ENCODE data around the gene PABPC3. TPM values are rescaled to one million over a fixed set of nuclear protein-coding genes. Genes with fewer than 3 reads are reported as not detected.

PABPC3 gene
- total and polyA plus RNA-seq, 2 donors (not counting 1 experiment from before 2014, with no cell fraction given) = 0.17 to 0.27 TPM

- H2AFZ ChIP-seq (ENCODE audit: low read length) = no peak overlapping the region
- no peaks in the 10 kb centered on the region for H3K36me3 ChIP-seq (ENCODE audit: control insufficient read depth, insufficient read depth, low read length)
- H3K79me2 ChIP-seq (ENCODE audit: control insufficient read depth, insufficient read depth, low read length) = no peaks in the 10 kb centered on the region
- no peaks in the 10 kb centered on the region for H4K20me1 ChIP-seq (ENCODE audit: control insufficient read depth, extremely low read depth, insufficient read depth, low read length)
- no peak overlapping the region for H3K9ac ChIP-seq (ENCODE audit: insufficient read depth, low read length)
- no peak overlapping the region for H3K4me3 ChIP-seq (replicated peaks in 1 of 4; ENCODE audit: control extremely low read depth in 1 of 4, insufficient read depth in 1 of 4, low read depth in 3 of 4, low read length in 4 of 4)
- DNase-seq (ENCODE audit: low read depth in 2 of 2) = no peak
- H3K9me3 ChIP-seq (ENCODE audit: control insufficient read depth, insufficient read depth, low read depth, low read length) = no peaks in the 10 kb centered on the region
- TF ChIP-seq CTCF (conservative IDR thresholded peaks at IDR 0.05 in 1 of 2, IDR thresholded peaks at IDR 0.05 in 1 of 2; ENCODE audit: low read depth in 1 of 2, low read length in 2 of 2) (no peak), EZH2 (IDR thresholded peaks at IDR 0.05; ENCODE audit: low read length, missing control alignments) (no peak)
- H3K27ac ChIP-seq (ENCODE audit: insufficient read depth, low read length) = no peak overlapping the region
- H3K27me3 ChIP-seq (ENCODE audit: control insufficient read depth, insufficient read depth, low read length) = no peaks in the 10 kb centered on the region
- no peak overlapping the region for H3K4me2 ChIP-seq (ENCODE audit: extremely low read depth, insufficient read depth, low read length)
- no peaks in the 10 kb centered on the region for H3K4me1 ChIP-seq (ENCODE audit: control insufficient read depth, extremely low read depth, insufficient read depth, low read length)
Observed at GRCh38 chr13:25062479-25062878, 33.5 kb upstream of the PABPC3 start.

GRCh38 chr13:25064396-25064795 lies 31.5 kb upstream of the PABPC3 start:
- TF ChIP-seq EZH2 (IDR thresholded peaks at IDR 0.05; ENCODE audit: low read length, missing control alignments) (no peak), CTCF (conservative IDR thresholded peaks at IDR 0.05 in 1 of 2, IDR thresholded peaks at IDR 0.05 in 1 of 2; ENCODE audit: low read depth in 1 of 2, low read length in 2 of 2) (no peak)
- DNase-seq (ENCODE audit: low read depth in 2 of 2) = no peak
- Histone ChIP-seq H3K79me2 (ENCODE audit: control insufficient read depth, insufficient read depth, low read length) (no peaks in the 10 kb centered on the region), H2AFZ (ENCODE audit: low read length) (no peak overlapping the region), H3K27me3 (ENCODE audit: control insufficient read depth, insufficient read depth, low read length) (no peaks in the 10 kb centered on the region), H3K9ac (ENCODE audit: insufficient read depth, low read length) (no peak overlapping the region), H3K36me3 (ENCODE audit: control insufficient read depth, insufficient read depth, low read length) (no peaks in the 10 kb centered on the region), H3K9me3 (ENCODE audit: control insufficient read depth, insufficient read depth, low read depth, low read length) (no peaks in the 10 kb centered on the region), H3K4me1 (ENCODE audit: control insufficient read depth, extremely low read depth, insufficient read depth, low read length) (no peaks in the 10 kb centered on the region), H3K4me2 (ENCODE audit: extremely low read depth, insufficient read depth, low read length) (no peak overlapping the region), H4K20me1 (ENCODE audit: control insufficient read depth, extremely low read depth, insufficient read depth, low read length) (no peaks in the 10 kb centered on the region), H3K27ac (ENCODE audit: insufficient read depth, low read length) (no peak overlapping the region), H3K4me3 (replicated peaks in 1 of 4; ENCODE audit: control extremely low read depth in 1 of 4, insufficient read depth in 1 of 4, low read depth in 3 of 4, low read length in 4 of 4) (no peak overlapping the region)

GRCh38 chr13:25065974-25066770 lies 29.8 kb upstream of the PABPC3 start:
- no peaks in the 10 kb centered on the region for H3K27me3 ChIP-seq (ENCODE audit: control insufficient read depth, insufficient read depth, low read length)
- H4K20me1 ChIP-seq (ENCODE audit: control insufficient read depth, extremely low read depth, insufficient read depth, low read length) = no peaks in the 10 kb centered on the region
- H2AFZ ChIP-seq (ENCODE audit: low read length) = no peak overlapping the region
- TF ChIP-seq EZH2 (IDR thresholded peaks at IDR 0.05; ENCODE audit: low read length, missing control alignments) = no peak
- TF ChIP-seq CTCF (conservative IDR thresholded peaks at IDR 0.05 in 1 of 2, IDR thresholded peaks at IDR 0.05 in 1 of 2; ENCODE audit: low read depth in 1 of 2, low read length in 2 of 2) = no peak
- no peak overlapping the region for H3K27ac ChIP-seq (ENCODE audit: insufficient read depth, low read length)
- no peak overlapping the region for H3K9ac ChIP-seq (ENCODE audit: insufficient read depth, low read length)
- H3K4me2 ChIP-seq (ENCODE audit: extremely low read depth, insufficient read depth, low read length) = no peak overlapping the region
- DNase-seq (ENCODE audit: low read depth in 2 of 2) = no peak
- no peaks in the 10 kb centered on the region for H3K9me3 ChIP-seq (ENCODE audit: control insufficient read depth, insufficient read depth, low read depth, low read length)
- no peaks in the 10 kb centered on the region for H3K79me2 ChIP-seq (ENCODE audit: control insufficient read depth, insufficient read depth, low read length)
- no peaks in the 10 kb centered on the region for H3K36me3 ChIP-seq (ENCODE audit: control insufficient read depth, insufficient read depth, low read length)
- H3K4me3 ChIP-seq (replicated peaks in 1 of 4; ENCODE audit: control extremely low read depth in 1 of 4, insufficient read depth in 1 of 4, low read depth in 3 of 4, low read length in 4 of 4) = no peak overlapping the region
- H3K4me1 ChIP-seq (ENCODE audit: control insufficient read depth, extremely low read depth, insufficient read depth, low read length) = no peaks in the 10 kb centered on the region

Data from fibroblast of lung (primary cell).